Hindlimb muscle (tissue), 1 donor: ENCODE results near the gene UCKL1. TPM values are rescaled to one million over a fixed set of nuclear protein-coding genes. Genes with fewer than 3 reads are reported as not detected.

Source experiments
- DNase-seq: peaks from one replicate; pipeline ENCODE4 v3.0.0-alpha.2; 2013
- polyA plus RNA-seq: library from polyadenylated mRNA; unstranded; fragments of 120-200 nt; gene quantifications from one replicate; pipeline ENCODE4 v1.2.1, GENCODE V29; 2013; ENCODE audit not compliant: insufficient read length

UCKL1 gene
- polyA plus RNA-seq, 1 donor = 54.9 TPM

DNA sequence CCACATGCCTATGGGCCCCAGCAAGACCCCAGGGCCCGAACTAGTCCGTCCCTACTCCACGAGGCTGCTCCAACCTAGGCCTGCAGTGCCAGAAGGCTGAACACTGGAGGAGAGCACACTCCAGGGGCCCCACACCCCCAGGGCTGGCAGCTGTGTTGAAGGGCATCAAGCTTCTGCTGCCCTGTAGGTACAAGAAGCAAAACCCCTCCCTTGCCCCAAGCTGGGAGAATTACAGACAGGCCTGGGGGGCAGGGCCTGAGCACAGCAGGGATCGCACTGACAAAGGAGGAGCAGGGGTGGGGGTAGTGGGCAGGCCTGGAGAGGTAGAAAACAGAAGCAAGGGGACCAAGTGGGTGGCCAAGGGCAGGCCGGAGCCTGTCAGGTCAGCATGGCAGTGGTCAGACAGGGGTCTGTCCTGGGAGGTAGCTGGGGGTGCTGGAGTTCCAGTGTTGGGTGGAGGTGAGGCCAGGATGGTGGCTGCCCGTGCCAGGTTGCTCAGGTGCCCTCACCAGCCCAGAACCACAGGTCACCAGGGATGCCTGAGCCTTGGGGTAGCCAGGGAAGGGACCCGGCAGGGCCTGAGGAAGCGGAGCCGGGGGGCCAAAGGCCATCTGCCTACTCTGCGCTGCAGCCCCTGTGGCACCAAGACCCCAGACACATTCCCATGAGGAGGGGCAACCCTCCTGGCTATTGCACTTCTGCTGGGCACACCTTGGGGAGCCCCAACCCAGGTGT lies 2.9 kb upstream of the UCKL1 start:
- DNase-seq = no peak

DNA sequence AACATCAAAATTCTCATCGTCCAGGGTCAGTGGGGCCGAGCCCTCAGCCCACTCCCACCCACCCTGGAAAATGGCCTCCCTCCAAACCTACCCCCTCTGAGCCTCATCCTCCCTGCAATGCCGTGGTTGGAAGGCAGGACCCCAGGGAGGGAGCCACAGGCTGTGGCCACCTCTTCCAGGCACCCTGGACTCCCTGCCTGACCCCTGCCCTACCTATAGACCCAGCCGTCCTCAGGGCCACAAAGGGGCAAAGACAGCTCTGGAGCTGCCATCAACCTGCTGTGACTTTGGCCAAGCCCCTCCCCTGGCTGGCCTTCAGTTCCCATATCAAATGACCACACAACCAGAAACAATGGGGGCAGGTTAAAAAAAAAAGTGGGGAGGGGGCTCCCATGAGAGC lies 2.3 kb upstream of the UCKL1 start:
- no peak for DNase-seq

DNA sequence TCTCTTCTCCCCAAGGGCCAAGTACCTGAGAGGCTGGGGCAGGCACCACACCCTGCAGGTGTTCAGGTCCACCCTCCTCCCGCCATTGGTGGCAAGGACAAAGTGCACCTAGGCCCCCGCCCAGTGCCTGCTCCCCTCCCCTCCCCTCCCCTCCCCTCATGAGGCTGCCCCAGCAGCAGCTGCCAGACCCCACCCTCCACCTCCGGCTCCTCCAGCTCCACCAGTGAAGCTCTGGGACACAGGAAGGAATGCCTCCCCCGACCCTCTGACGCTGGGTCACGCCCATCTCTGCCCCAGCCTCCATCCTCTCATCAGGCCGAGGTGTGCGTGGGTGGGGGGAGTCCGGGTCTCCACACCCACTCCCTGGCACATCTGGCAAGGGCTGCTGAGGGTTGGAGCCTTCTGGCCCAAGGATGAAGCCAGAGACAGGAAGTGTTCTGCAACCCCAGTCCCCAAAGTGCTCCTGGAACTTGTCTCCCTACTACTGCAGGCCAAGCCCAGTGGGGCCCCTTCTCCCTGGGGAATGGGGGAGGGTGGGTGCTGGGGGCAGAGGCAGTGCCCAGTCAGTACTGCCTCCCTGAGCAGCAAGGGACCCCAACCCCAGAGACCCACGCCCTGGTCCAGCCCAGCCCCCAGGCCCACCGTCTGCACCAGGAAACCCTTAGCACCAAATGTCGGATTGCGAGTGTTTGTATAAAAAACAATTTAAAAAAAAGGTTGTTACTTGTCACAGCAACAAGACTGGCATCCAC lies 1.6 kb upstream of the UCKL1 start:
- DNase-seq = no peak

DNA sequence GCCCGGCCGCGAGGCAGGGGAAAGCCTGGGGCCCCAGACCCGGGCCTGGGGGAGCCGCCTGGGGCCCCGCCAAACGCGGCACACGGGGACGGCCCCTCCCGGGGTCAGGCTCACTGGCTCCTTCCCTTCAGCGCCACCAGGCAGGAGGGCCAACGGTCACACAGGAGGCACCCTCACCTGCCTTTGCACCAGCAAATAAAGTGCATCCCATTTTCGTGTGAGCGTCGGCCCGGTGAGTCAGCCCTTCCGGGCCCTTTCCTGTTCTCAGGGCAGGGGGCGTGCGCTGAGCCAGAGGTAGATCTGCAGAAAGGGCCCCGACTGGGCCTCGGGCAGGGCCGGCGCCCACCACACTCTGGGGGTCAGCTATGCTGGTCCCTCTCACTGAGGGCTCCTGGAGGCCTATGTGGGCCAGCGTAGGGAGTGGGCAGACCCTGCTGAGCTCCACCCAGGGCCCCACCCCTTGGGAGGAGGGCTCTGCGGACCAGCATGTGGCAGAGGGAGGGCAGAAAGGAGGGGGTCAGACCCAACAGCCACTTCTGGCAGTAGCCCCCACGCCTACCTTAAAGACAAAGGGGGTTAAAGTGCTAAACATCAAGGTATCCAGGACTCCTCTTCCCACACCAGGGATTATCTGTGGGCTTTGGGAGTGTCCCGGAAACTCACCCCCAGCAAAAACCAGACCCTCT lies 931 bp upstream of the UCKL1 start:
- peak; percentile 66 for DNase-seq

DNA sequence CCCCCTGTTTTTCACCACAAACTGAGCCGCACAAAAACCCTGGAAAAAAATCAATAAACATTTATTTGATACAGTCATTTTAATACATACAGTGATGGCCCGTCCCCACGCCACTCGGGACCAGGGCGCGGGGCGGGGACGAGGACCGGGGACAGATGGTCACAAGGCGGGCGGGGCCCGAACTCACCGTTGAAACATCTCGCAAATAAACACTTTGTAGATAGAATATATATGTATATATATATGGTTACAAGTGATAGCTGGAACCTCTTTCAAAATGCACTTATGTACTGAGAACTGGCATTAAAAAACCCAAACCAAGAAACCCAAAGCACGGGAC lies 418 bp upstream of the UCKL1 start:
- DNase-seq = no peak

DNA sequence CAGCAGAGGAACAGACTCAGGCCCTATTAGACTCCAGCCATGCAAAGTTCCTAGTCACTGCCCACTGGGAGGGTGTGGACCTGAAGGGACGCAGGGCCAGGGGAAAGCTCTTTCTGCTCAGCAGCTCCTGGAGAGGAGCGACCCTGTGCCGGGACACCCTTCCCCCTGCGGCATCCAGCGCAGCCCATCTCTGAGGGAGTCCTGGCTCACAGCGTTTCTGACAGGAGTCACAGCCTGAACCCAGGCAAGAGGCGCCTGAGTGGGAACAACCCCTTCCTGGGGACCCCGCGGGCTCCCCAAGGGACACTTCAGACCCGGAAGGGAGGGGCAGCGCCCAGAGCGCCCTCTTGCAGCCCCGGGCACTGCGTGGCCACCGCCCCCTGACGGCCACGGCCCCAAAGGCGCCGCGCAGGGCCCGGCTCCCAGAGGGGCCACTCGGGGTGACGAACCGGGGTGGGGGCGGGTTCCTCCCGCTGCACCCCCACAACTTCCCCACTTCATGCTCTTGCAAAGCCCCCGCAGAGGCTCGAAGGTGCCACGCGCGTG lies 862 bp downstream of the UCKL1 start:
- no peak for DNase-seq

DNA sequence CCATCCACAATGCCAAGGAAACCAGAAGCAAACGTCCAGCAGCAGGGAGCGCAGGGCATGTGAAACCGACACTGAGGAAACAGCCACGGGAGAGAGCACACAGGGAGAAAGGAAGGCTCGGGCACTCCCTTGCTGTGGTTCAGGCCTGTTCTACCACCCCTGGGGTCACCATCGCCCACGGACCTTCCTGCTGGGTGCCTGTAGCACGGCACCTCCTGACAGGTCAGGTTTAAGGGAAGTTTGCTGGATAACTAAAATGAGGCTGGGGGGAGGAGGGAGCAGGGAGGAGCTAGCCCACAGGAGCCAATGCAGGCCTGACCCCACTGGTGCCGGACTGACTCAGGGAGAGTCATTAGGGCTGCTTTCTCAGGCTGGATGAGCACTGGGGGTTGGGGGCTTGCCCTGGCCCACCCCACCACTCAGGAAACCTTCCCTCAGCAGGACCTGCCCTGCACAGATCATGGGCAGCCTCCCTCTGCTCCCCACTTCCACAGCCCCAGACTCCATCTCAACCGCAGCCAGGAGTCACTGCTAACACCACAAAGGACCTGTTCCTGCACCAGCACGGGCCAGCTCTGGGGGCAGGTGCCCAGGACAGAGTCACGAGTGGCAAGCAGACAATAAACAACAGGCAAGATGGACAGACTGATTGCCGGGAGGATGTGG lies 2.3 kb downstream of the UCKL1 start:
- DNase-seq = no peak

DNA sequence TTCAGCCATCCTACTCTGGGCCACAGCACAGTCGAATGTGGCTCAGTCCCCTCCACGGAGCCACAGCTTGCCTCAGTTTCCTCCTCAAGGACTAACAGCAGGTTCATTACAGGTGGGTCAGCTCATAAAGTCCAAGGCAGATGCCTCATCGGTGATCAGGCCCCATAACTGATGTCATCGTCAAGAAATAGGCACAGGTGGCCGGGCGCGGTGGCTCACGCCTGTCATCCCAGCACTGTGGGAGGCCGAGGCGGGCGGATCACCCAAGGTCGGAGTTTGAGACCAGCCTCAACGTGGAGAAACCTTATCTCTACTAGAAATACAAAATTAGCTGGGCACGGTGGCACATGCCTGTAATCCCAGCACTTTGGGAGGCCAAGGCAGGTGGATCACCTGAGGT lies 3.4 kb downstream of the UCKL1 start:
- no peak for DNase-seq

DNA sequence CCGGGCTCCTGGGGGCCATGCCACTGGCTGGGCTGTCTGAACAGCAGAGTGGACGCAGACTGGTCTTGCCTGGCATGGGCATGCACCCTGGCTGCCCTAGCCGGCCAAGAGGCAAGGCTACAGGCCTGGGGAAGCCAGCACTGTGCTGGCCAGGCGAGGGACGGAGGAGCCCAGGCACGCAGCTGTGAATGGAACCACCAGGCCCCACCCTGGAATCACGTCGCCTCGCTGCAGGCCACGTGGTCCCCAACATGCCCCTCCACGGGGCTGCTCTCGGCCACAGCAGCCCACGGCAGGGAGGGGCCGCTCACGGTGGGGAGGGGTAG lies 4.0 kb downstream of the UCKL1 start:
- DNase-seq = no peak

DNA sequence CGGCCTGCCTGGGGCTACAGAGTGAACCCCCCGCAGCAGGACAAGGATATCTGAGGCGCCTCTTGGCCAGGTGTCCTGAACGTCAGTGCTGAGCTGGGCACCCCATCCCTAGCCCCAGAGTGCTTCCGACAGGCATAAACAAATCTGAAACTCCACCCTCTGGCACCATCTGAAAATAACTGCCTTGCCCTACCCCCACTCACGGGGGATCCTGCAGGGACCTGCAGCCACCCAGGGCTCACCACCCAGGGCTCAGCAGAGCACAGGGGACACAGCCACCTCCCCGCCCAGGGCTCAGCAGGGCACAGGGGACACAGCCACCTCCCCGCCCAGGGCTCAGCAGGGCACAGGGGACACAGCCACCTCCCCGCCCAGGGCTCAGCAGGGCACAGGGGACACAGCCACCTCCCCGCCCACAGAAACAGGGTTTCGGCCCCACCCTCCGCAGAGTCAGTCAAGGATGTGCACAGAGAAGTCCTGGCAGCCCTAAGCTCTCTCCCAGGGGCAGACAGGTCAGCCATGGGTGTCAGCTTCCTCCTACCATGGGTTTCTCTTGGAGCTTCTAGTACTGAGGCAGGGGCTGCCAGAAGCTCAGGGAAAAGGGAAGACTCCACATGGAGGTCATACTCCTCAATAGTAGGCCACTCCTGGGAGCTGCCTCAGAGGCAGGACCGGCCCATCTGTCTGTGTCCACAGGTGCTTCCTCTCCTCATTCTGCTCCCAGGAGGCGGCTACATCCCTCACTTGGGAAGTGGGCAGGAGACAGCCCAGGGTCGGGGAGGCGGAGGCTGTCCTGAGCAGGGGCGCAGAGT lies 4.6 kb downstream of the UCKL1 start:
- DNase-seq = no peak

DNA sequence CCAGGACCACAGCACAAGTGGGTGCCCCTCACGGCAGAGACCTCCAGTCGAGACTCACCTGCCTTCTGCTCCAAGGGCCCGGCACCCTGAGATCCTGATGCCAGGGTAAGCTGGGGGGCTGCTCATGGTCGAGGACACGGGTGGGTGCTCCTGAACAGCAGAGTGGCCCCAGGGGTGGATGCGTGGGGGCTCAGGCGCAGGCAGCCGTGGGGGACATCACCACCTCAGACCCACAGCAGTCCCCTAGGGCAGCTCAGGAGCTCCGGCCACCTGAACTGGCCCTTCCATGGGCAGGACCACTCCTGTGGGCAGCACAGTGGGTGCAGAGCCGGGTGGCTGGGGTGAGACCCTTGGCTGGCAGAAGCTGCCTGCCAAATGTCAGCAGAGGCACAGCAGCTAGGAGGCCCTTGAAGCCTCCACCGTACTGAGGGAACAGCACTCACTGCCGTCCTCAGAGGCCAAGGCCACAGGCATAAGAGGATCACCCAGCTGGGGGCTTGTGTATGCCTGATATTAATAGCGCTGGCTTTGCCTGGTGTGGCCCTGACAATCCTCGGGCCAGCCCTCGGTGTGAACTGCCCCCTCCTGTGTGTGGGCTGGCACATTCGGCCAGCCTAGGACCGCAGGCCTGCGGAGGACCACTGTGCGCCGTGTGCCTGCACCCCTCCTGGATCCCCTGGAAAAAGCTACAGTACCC lies 5.4 kb downstream of the UCKL1 start:
- DNase-seq = no peak

DNA sequence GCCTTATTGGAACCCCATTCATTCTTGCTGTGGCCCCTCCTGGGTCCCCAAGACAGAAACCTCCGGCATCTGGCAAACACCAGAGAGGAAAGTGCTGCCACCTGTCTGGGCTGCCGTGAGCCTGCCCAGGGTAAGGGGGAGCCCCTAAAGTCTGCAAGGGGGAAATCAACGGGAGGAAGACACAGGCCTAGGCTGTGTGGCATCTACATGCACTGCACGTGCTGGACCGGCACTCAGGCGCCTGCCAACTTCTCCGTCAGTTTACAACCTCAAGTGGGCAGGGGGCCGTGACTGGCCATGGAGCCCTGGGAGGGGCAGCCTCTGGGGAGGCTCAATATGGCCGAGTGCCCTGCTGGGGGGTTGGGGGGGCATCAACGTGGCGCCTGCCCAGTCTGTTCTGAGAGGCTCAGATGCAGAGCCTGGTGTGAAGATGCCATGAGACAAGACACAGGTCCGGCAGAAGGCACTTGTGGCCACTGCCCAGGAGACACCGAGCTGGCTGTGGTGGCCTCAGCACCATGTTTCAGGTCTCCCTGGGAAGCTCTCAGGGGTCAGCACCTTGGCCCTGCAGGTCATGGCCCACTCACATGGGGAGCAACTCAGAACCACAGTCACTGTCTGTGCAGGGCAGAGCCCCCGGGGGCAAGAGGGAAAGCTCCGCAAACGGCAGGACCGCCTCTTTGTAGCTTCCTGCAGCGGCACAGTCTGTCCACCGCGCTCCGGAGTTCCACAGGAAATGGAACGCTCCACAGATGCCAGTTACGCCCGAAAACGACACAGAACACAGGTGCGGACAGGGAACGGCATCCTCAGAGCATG lies 8.4 kb downstream of the UCKL1 start:
- no peak for DNase-seq

DNA sequence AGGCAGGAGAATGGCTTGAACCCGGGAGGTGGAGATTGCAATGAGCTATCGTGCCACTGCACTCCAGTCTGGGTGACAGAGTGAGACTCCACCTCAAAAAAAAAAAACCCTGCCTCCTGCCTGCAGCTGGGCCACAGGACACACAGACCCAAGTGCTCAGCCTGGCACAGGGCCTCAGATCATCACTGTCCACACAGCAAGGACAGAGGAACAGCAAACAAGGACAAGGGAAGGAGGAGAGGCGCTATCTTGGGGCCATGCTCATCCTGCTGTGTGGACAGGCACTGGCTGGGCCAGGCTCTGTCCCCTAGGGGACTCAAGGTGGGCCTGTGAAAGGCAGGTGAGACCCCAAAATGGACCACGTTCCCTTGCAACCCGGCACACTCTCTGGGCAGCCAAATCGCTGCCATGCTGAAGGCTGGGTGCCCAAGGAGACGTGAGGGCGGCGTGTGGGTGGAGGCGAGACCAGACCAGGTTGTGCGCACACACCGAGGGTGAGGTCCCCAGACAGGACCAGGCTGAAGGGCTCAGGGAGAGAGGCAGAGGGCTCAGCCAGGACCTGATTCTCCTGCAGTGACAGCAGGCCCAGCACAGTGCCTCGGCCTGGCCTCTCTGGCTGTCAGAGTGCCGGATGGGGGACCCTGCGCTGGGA lies 9.1 kb downstream of the UCKL1 start:
- no peak for DNase-seq

DNA sequence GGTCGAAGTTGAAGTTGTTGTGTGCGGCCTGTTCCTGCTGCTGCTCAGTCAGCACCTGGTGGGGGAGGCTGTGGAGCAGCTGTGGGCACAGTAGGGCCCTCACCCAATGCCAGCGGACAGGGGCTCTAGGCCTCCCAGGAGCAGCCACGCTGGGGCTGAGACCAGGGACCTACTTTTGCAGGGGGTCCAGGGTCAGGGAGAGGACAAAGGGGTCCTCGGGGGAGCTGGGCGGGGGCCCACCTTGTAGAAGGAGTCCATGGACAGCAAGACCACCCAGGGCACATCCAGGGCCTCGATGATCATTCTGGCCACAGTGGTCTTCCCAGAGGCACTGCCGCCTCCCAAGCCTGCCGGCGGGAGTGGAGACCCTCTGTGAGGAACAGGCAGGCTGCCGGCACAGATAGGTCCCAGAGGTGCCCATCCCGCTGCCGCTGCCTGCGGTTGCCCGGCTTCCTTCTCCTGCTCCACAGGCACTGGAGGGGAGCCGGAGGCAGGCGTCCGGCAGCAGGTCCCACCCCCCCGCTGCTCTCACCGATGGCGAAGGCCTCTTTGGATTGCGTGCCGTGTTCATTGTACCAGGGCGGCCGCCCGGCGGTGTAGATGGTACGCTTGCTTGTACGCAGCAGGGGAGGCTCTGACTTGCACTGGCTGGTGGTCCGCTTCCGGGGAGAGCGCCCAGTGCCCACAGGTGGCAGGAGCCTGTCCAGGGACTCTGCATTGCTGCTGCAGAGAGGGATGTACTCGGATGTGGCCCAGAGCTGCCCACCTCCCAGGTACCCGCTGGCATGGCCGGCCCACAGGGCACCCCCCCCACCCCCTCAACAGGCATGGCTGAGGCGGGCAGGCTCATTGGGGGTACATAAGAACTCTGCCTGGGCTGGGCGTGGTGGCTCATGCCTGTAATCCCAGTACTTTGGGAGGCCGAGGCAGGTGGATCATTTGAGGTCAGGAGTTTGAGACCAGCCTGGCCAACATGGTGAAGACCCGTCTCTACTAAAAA lies 10.0 kb downstream of the UCKL1 start:
- no peak for DNase-seq

DNA sequence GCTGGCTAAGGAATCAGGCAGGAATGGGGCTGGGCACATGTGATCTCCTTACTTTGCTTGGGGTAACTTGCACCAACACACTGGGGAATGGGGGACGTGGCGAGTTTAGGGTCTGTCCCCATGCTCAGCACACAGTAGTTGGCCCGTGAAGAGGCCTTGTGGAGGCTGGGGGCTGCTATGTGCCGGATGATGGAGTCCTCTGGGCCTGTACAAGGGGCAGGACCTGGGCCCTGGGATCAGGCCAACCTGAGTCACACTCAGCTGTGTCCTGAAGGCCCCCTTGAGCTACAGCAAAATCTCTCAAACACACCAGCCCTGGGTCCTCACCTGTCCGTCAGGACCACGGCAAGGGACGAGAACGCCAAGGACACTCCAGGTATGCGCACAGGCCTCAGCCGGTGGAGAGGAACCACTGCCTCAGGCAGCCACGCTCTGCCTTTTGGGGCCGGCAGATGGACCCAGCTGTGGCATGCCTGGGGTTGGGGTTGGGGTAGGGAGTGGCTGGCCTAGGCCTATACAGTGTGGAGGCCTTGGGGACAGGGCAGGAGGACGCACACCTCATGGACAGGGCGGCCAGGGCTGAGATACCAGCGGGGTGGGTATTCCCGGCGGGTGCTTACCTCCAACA lies 11.1 kb downstream of the UCKL1 start:
- DNase-seq = no peak

DNA sequence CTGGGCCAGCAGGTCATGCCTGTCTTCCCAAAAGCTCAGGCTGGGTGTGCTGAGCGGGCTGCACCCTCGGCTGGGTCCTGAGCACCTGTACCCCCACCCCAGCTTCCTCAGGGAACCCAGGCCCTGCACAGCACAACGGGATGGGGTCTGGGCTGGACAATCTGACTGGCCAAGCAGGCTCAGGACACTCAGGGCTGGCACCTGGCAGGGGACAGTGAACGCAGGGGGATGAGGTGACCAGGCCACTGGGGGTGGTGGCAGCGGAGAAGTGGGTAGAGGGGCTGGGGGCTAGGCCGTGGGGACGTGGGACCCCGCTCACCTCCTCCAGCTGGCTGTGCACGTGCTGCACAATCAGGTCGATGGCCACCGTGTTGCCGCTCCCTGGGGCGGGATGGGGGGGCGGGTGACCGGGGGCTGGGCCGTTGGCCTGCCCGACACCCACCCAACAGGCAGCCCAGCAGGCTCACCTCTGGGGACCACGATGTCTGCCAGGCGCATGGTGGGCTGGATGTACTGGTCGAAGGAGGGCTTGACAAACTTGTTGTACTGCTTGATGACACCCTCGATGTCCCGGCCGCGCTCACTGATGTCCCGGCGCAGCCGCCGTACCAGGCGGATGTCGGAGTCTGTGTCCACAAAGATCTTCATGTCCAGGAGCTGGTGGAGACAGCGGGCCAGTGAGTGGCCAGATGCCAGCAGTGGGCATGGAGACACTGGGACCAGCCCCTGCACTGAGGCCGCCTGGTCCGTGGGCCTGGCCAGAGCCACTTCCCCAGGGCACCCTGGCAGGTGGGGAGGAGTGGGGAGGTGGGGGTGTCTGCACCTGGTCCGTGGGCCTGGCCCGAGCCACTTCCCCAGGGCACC lies 11.9 kb downstream of the UCKL1 start:
- DNase-seq = no peak

DNA sequence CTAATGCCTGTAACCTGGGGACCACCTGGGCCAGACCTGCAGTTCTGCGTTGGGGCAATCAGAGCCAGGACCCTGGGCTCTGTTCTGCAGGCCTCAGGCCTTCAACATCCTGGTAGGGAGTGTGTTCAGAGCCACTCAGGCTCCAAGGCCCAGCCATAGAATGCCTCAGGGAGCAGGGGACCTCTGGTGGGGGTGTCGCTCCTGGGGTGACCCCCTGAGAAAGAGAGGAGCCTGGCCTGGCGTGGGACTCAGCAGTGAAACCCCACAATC lies 12.5 kb downstream of the UCKL1 start:
- no peak for DNase-seq
